Measurements from ENCODE around the gene EFTUD2.

DNA sequence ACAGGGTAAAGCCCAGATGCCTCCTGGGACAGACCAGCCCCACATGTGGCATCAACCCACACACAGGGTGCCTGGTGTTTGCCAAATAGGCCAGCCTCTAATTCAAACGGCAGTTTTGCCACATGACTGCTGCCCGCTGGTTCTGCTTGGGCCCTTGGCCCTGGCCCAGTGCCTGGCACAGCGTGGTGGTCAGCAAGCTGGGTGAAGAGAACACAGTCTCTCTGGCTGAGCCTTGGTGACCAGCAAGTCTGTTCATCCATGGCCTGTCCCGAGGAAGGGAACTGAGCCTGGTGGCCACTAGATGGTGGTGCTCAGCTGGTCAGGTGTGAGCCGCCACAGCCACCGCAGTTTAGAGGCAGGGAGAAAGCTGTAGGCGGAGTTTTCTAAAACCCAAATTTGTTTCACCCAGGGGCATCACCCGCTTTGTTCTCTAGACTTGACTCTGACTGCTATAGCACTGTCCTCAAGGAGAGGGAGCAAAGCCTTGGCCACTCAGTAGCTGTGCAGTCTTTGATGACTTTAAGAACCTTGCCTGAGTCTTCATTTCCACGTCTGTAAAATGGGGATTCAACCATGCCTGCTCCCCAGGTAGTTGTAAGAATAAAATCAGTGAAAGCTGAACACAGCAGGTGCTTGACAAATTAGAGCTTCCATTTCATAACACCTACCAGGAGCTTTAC lies 20.8 kb upstream of the EFTUD2 start:
- TF ChIP-seq GATA2 (IDR thresholded peaks at IDR 0.05; ENCODE audit: low read depth, low read length) (no peak), GATA3 (IDR thresholded peaks at IDR 0.05; ENCODE audit: low read depth, low read length) (no peak)
